ENCODE results near the gene VIPR1.

- TF ChIP-seq, protein P1, sequence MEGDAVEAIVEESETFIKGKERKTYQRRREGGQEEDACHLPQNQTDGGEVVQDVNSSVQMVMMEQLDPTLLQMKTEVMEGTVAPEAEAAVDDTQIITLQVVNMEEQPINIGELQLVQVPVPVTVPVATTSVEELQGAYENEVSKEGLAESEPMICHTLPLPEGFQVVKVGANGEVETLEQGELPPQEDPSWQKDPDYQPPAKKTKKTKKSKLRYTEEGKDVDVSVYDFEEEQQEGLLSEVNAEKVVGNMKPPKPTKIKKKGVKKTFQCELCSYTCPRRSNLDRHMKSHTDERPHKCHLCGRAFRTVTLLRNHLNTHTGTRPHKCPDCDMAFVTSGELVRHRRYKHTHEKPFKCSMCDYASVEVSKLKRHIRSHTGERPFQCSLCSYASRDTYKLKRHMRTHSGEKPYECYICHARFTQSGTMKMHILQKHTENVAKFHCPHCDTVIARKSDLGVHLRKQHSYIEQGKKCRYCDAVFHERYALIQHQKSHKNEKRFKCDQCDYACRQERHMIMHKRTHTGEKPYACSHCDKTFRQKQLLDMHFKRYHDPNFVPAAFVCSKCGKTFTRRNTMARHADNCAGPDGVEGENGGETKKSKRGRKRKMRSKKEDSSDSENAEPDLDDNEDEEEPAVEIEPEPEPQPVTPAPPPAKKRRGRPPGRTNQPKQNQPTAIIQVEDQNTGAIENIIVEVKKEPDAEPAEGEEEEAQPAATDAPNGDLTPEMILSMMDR (IDR thresholded peaks at IDR 0.05): no peak
- TF ChIP-seq EP300 (IDR thresholded peaks at IDR 0.05): no peak
These were observed 23.6 kb upstream of the VIPR1 start for GRCh38 chr3:42478830-42479229.

All from sigmoid colon (tissue), 4 donors.